NT2/D1 (cell line): ENCODE results near the gene ERMP1.

Experiments used
- SUZ12 ChIP-seq: IDR thresholded peaks from 2 replicates; pipeline ENCODE4 v1.6.1; 2011; ENCODE audit not compliant: insufficient read length, insufficient read depth; ENCODE audit errors: extremely low read depth
- YY1 ChIP-seq: IDR thresholded peaks from 2 replicates; pipeline ENCODE4 v1.6.1; 2011; ENCODE audit not compliant: insufficient read length, insufficient read depth
- ZNF274 ChIP-seq: IDR thresholded peaks from 2 replicates; pipeline ENCODE4 v1.6.1; 2011; ENCODE audit warnings: mild to moderate bottlenecking, low read depth, low read length

- TF ChIP-seq SUZ12 (no peak), ZNF274 (no peak), YY1 (no peak)
Measured at GRCh38 chr9:5843794-5844471, 11.0 kb upstream of the ERMP1 start.
